GM19239 (cell line): ENCODE data around the gene CMIP.
"Not testable (repeated sequence)": the region's sequence is repeated elsewhere in the genome, so short reads cannot be mapped to it uniquely, and the experiment has no call there.

ENCODE experiments used
- DNase-seq: peaks from one replicate; pipeline ENCODE4 v3.0.0; 2011; ENCODE audit warnings: low spot score; ENCODE audit not compliant: insufficient read length
- FAIRE-seq: peaks from 2 replicates; lab custom pipeline; 2011; peaks lifted over from hg19 to GRCh38; lab: Jason Lieb, UNC

CMIP gene

GRCh38 chr16:81741430-81741770, 296.8 kb downstream of the CMIP start:
- not testable (repeated sequence) for DNase-seq, FAIRE-seq

- no peak for FAIRE-seq
- DNase-seq, result no peak
Measured at GRCh38 chr16:81744385-81744784, 299.8 kb downstream of the CMIP start.

- DNase-seq, result no peak
- no peak for FAIRE-seq
Measured at GRCh38 chr16:81744911-81745310, 300.3 kb downstream of the CMIP start.

GRCh38 chr16:81745704-81746558, 301.3 kb downstream of the CMIP start:
- FAIRE-seq (peak; percentile 98), DNase-seq (peak; percentile 58)

GRCh38 chr16:81746566-81746965, 302.0 kb downstream of the CMIP start:
- DNase-seq, result no peak
- FAIRE-seq, result no peak

GRCh38 chr16:81748476-81749198, 304.0 kb downstream of the CMIP start:
- DNase-seq (no peak), FAIRE-seq (peak; percentile 91)

GRCh38 chr16:81752225-81752875, 307.7 kb downstream of the CMIP start:
- peak; percentile 59 for DNase-seq

GRCh38 chr16:81752876-81753227, 308.2 kb downstream of the CMIP start:
- DNase-seq (no peak), FAIRE-seq (no peak)

More at GRCh38 chr16:81752225-81752875, 307.7 kb downstream of the CMIP start:
- FAIRE-seq, result peak; percentile 72

GRCh38 chr16:81754858-81755257, 310.2 kb downstream of the CMIP start:
- DNase-seq (no peak), FAIRE-seq (no peak)

- DNase-seq (no peak), FAIRE-seq (no peak)
Measured at GRCh38 chr16:81755915-81756614, 311.5 kb downstream of the CMIP start.

GRCh38 chr16:81756615-81757356, 312.2 kb downstream of the CMIP start:
- DNase-seq, result no peak

GRCh38 chr16:81758376-81758775, 313.8 kb downstream of the CMIP start:
- DNase-seq (no peak), FAIRE-seq (peak; percentile 37)

More at GRCh38 chr16:81756615-81757356, 312.2 kb downstream of the CMIP start:
- no peak for FAIRE-seq
